GM06990 (cell line): Measurements from ENCODE around the gene SLC35F3.
"Not testable (repeated sequence)": the region's sequence is repeated elsewhere in the genome, so short reads cannot be mapped to it uniquely, and the experiment has no call there.

Source experiments
- DNase-seq: peaks from one replicate; pipeline ENCODE4 v3.0.0-alpha.2; 2011; ENCODE audit not compliant: insufficient read length; ENCODE audit errors: extremely low read depth
- H3K27me3 ChIP-seq: replicated peaks from 2 replicates; pipeline ENCODE4 v1.6.0; 2011; ENCODE audit warnings: low read length; ENCODE audit not compliant: control insufficient read depth, insufficient read depth
- H3K36me3 ChIP-seq: 2 replicates; pipeline ENCODE4 v1.5.1; 2011; ENCODE audit warnings: low read length; ENCODE audit not compliant: control insufficient read depth, insufficient read depth
- H3K4me3 ChIP-seq: replicated peaks from 2 replicates; pipeline ENCODE4 v1.5.1; 2011; ENCODE audit warnings: low read depth, mild to moderate bottlenecking, control low read depth, low read length
- CTCF ChIP-seq: IDR thresholded peaks from 2 replicates; pipeline ENCODE4 v1.5.1; 2011; ENCODE audit warnings: low read length, control low read depth, mild to moderate bottlenecking, inconsistent platforms; ENCODE audit not compliant: insufficient read depth, poor library complexity, severe bottlenecking

Gene SLC35F3

DNA sequence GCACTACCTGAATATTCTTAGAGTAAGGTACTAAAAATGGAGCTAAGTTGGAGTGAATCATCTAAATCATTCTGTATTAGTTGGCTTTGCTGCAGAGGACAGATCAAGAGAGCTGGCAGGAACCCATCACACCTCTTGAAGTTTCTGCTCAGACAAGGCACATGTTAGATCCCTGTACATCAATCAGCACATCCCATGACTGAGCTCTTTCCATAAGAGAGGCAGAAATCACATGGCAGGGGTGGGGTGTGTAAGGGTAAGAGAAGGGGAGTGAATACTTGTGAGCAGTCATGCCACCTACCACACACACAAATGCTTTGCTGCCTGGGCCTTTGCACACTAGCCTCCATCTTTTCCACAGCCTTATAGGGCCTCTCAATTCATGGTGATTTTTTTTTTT lies 214.4 kb downstream of the SLC35F3 start:
- H3K4me3 ChIP-seq, result no peak overlapping the region
- no peaks in the 10 kb centered on the region for H3K27me3 ChIP-seq
- no peak for TF ChIP-seq CTCF
- no peaks in the 10 kb centered on the region for H3K36me3 ChIP-seq
- no peak for DNase-seq

DNA sequence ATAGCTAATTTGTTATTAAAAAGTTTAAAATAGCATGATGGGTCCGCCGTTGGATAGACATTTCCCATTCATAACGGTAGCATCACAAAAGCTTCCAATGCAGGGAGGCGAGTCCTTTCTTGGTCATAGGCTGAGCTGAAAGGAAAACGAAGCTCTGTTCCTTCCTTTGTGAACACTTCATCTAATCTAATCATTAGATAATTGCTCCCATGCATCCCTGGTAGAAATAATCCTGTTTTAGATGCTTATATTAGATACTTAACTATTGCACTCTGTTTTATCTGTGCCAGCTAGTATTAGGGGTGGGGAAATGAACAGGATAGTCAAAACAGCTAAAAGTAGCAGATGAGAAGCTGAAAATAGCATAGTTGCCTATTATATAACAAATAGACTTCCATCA lies 215.0 kb downstream of the SLC35F3 start:
- no peak for DNase-seq
- no peaks in the 10 kb centered on the region for H3K27me3 ChIP-seq
- no peak for TF ChIP-seq CTCF
- no peak overlapping the region for H3K4me3 ChIP-seq
- no peaks in the 10 kb centered on the region for H3K36me3 ChIP-seq

DNA sequence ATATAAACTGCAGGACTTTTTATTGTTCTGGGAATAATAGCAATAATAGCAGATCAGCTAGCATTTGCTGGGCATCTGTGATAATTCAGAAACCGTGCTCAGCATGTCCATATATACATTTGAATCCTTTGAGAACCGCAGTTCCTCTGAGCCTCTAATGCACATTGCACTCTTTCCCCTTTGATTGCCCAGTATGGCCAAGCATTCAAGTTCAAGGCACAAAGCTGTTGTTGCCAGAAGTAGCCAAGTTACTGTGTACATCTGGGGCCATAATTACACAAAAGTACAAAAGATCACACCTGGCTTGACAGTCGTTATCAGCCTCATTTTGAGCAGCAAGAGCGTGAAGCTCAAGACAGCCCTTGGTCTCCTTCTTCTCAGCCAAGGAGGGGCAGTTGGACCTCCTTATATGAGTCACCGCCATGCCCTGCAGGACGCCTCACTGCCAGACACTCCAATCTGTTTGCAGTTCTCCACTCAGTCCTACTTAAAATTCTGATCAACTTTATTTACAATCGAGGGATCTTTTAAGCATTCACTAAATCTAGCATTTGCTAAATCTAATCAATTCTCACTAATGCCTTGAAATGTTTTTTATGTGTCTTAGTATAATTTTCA lies 216.0 kb downstream of the SLC35F3 start:
- Histone ChIP-seq H3K27me3 (no peaks in the 10 kb centered on the region), H3K36me3 (no peaks in the 10 kb centered on the region), H3K4me3 (no peak overlapping the region)
- DNase-seq, result no peak
- no peak for TF ChIP-seq CTCF

DNA sequence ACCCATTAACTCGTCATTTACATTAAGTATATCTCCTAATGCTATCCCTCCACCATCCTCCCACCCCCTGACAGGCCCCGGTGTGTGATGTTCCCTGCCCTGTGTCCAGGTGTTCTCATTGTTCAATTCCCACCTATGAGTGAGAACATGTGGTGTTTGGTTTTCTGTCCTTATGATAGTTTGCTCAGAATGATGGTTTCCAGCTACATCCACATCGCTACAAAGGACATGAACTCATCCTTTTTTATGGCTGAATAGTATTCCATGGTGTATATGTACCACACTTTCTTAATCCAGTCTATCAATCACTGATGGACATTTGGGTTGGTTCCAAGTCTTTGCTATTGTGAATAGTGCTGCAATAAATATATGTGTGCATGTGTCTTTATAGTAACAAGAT lies 217.2 kb downstream of the SLC35F3 start:
- not testable (repeated sequence) for H3K36me3 ChIP-seq, H3K27me3 ChIP-seq, H3K4me3 ChIP-seq, DNase-seq

DNA sequence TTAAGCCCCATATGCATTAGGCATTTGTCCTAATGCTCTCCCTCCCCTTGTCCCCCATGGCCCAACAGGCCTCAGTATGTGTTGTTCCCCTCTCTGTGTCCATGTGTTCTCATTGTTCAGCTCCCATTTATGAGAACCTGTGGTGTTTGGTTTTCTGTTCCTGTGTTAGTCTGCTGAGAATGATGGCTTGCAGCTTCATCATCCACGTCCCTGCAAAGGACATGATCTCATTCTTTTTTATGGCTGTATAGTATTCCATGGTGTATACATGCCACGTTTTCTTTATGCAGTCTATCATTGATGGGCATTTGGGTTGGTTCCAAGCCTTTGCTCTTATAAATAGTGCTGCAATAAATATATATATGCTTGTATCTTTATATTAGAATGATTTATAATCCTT lies 218.1 kb downstream of the SLC35F3 start:
- not testable (repeated sequence) for H3K4me3 ChIP-seq, DNase-seq, H3K27me3 ChIP-seq, H3K36me3 ChIP-seq

DNA sequence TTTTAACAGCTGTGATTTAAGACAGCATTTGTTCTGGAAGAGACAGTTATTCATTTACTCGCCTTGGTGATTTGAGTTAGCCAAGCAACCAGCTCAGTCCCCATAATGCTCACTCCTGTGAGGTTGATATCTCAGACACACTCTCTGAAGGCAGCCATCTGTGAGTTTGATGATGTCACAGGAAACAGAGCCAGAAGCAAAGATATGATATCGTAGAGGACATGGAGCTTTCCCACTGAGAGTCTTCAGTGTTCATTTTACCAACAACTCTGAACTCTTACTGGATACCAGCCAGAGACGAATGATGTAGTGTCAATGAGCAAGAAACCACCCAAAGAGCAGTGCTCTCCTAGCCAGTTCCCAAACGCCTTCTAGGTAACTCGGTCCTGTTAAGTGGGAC lies 219.4 kb downstream of the SLC35F3 start:
- Histone ChIP-seq H3K36me3 (no peaks in the 10 kb centered on the region), H3K27me3 (no peaks in the 10 kb centered on the region), H3K4me3 (no peak overlapping the region)
- no peak for TF ChIP-seq CTCF
- no peak for DNase-seq

- DNase-seq, result peak; percentile 11
- H3K27me3 ChIP-seq, result no peaks in the 10 kb centered on the region
- no peaks in the 10 kb centered on the region for H3K36me3 ChIP-seq
- peak; percentile 71 for TF ChIP-seq CTCF
- no peak overlapping the region for H3K4me3 ChIP-seq
Measured at GRCh38 chr1:234125283-234125682, 220.8 kb downstream of the SLC35F3 start.
